Fibroblast of peridontal ligament (primary cell): ENCODE data around the gene RASGRP2.
"Not testable (repeated sequence)": the region's sequence is repeated elsewhere in the genome, so short reads cannot be mapped to it uniquely, and the experiment has no call there.

Experiments used
- DNase-seq: peaks from one replicate; pipeline ENCODE4 v3.0.0-alpha.2; 2010; ENCODE audit errors: extremely low read depth

The RASGRP2 gene

GRCh38 chr11:64718084-64718779, 25.7 kb downstream of the RASGRP2 start:
- DNase-seq: no peak

GRCh38 chr11:64717268-64717578, 26.7 kb downstream of the RASGRP2 start:
- no peak for DNase-seq

- no peak for DNase-seq
Observed at GRCh38 chr11:64716473-64717267, 27.3 kb downstream of the RASGRP2 start.

- DNase-seq: no peak
Observed at GRCh38 chr11:64715756-64716472, 28.0 kb downstream of the RASGRP2 start.

GRCh38 chr11:64715110-64715509, 28.8 kb downstream of the RASGRP2 start:
- DNase-seq: no peak

GRCh38 chr11:64714666-64715065, 29.3 kb downstream of the RASGRP2 start:
- DNase-seq: no peak

GRCh38 chr11:64713781-64714363, 30.1 kb downstream of the RASGRP2 start:
- no peak for DNase-seq

GRCh38 chr11:64713016-64713707, 30.8 kb downstream of the RASGRP2 start:
- peak; percentile 21 for DNase-seq

- no peak for DNase-seq
Observed at GRCh38 chr11:64712430-64713015, 31.4 kb downstream of the RASGRP2 start.

GRCh38 chr11:64711956-64712362, 32.0 kb downstream of the RASGRP2 start:
- no peak for DNase-seq

GRCh38 chr11:64711138-64711955, 32.6 kb downstream of the RASGRP2 start:
- DNase-seq: no peak

GRCh38 chr11:64710418-64711137, 33.4 kb downstream of the RASGRP2 start:
- peak; percentile 54 for DNase-seq

GRCh38 chr11:64705501-64705900, 38.4 kb downstream of the RASGRP2 start:
- DNase-seq: no peak

GRCh38 chr11:64703048-64703447, 40.9 kb downstream of the RASGRP2 start:
- no peak for DNase-seq

GRCh38 chr11:64701956-64702355, 42.0 kb downstream of the RASGRP2 start:
- not testable (repeated sequence) for DNase-seq

GRCh38 chr11:64698427-64698826, 45.5 kb downstream of the RASGRP2 start:
- DNase-seq: no peak

- DNase-seq: no peak
Observed at GRCh38 chr11:64697663-64698375, 46.1 kb downstream of the RASGRP2 start.

GRCh38 chr11:64696045-64696444, 47.9 kb downstream of the RASGRP2 start:
- DNase-seq: no peak

- DNase-seq: no peak
Observed at GRCh38 chr11:64695548-64695947, 48.4 kb downstream of the RASGRP2 start.
